Endothelial cell of umbilical vein (primary cell): Measurements from ENCODE around the gene MTAP. TPM values are rescaled to one million over a fixed set of nuclear protein-coding genes. Genes with fewer than 3 reads are reported as not detected.

ENCODE experiments used
- BruUV-seq: library from RNA; stranded (reverse); fragments of 400-500 nt; replicated peaks from 2 replicates; lab custom pipeline; 2021; lab: Mats Ljungman, UMichigan
- CTCF ChIA-PET: fragments of 300-600, 350-600 bp; sonication (Branson Sonifier 250); formaldehyde crosslinking; loops from one replicate; lab custom pipeline; 2021; ENCODE audit warnings: antibody characterized with exemption, inconsistent platforms; lab: Charles Lee
- POLR2A ChIA-PET: fragments of 300-600, 350-600 bp; sonication (Branson Sonifier 250); formaldehyde crosslinking; loops from one replicate; lab custom pipeline; 2021; ENCODE audit warnings: antibody characterized with exemption, inconsistent platforms; lab: Charles Lee
- DNase-seq: peaks from one replicate; pipeline ENCODE4 v3.0.0-alpha.2; 2011; ENCODE audit warnings: low read depth, low spot score
- FAIRE-seq: peaks from 2 replicates; lab custom pipeline; 2011; peaks lifted over from hg19 to GRCh38; lab: Jason Lieb, UNC
- H2AFZ ChIP-seq: 2 replicates; pipeline ENCODE4 v1.6.0; 2012; ENCODE audit warnings: low read depth, low read length, control low read depth, inconsistent platforms
- H3K27ac ChIP-seq: 2 replicates; pipeline ENCODE4 v1.5.1; 2011; ENCODE audit warnings: low read depth, mild to moderate bottlenecking, control low read depth, low read length, moderate library complexity; ENCODE audit not compliant: insufficient read depth
- H3K27me3 ChIP-seq, 2 experiments: 2 replicates each; pipeline versions ENCODE4 v1.6.0 to v1.6.1; 2011; ENCODE audit warnings: low read length in 2 of 2, mixed read lengths in 1 of 2; ENCODE audit not compliant: control insufficient read depth in 2 of 2, insufficient read depth in 2 of 2
- H3K36me3 ChIP-seq, 2 experiments: 2 replicates in 1 of 2; 3 replicates in 1 of 2; pipeline ENCODE4 v1.5.1; 2011; ENCODE audit warnings: low read length in 2 of 2, mild to moderate bottlenecking in 1 of 2, moderate library complexity in 1 of 2; ENCODE audit not compliant: control insufficient read depth in 2 of 2, insufficient read depth in 2 of 2; ENCODE audit errors: extremely low read depth in 1 of 2
- H3K4me1 ChIP-seq: 3 replicates; pipeline ENCODE4 v1.5.1; 2011; ENCODE audit warnings: mild to moderate bottlenecking, low read length; ENCODE audit not compliant: control insufficient read depth, insufficient read depth; ENCODE audit errors: extremely low read depth
- H3K4me2 ChIP-seq: 2 replicates; pipeline ENCODE4 v1.6.1; 2011; ENCODE audit warnings: low read length, control low read depth, mixed read lengths; ENCODE audit not compliant: insufficient read depth
- H3K4me3 ChIP-seq, 3 experiments: fragments of 200-600 bp in 1 of 3; sonication (generic), shearing (Covaris generic) in 1 of 3; replicated peaks in 1 of 3; 2 replicates each; pipeline ENCODE4 v1.5.1; 2011 to 2016; ENCODE audit warnings: control low read depth in 3 of 3, low read length in 3 of 3, mild to moderate bottlenecking in 2 of 3, inconsistent platforms in 1 of 3, low read depth in 1 of 3, moderate library complexity in 1 of 3; ENCODE audit not compliant: insufficient read depth in 1 of 3
- H3K79me2 ChIP-seq: 2 replicates; pipeline ENCODE4 v1.6.0; 2012; ENCODE audit warnings: low read length, inconsistent platforms; ENCODE audit not compliant: control insufficient read depth, insufficient read depth
- H3K9ac ChIP-seq: replicated peaks from 2 replicates; pipeline ENCODE3; 2011; ENCODE audit warnings: low read length, control low read depth; ENCODE audit not compliant: insufficient read depth; ENCODE audit errors: extremely low read depth
- H3K9me1 ChIP-seq: replicated peaks from 3 replicates; pipeline ENCODE4 v1.6.0; 2011; ENCODE audit warnings: mild to moderate bottlenecking, low read length; ENCODE audit not compliant: control insufficient read depth, insufficient read depth; ENCODE audit errors: extremely low read depth
- H3K9me3 ChIP-seq: replicated peaks from 2 replicates; pipeline ENCODE4 v1.5.1; 2012; ENCODE audit warnings: low read length, inconsistent platforms; ENCODE audit not compliant: control insufficient read depth, insufficient read depth
- H4K20me1 ChIP-seq: replicated peaks from 2 replicates; pipeline ENCODE3; 2011; ENCODE audit warnings: mild to moderate bottlenecking, low read length; ENCODE audit not compliant: control insufficient read depth, insufficient read depth; ENCODE audit errors: extremely low read depth
- CTCF ChIP-seq, 2 donors: IDR thresholded peaks; 1 replicate in 1 of 2; 2 replicates in 1 of 2; pipeline ENCODE4 v1.5.1; 2011; ENCODE audit warnings: low read length in 2 of 2, mild to moderate bottlenecking in 2 of 2, moderate library complexity in 2 of 2, control low read depth in 1 of 2, inconsistent platforms in 1 of 2, low read depth in 1 of 2; ENCODE audit not compliant: insufficient read depth in 1 of 2; ENCODE audit errors: extremely low read depth in 1 of 2
- EZH2 ChIP-seq: IDR thresholded peaks from 2 replicates; pipeline ENCODE4 v1.6.1; 2012; ENCODE audit warnings: borderline replicate concordance, low read depth, mild to moderate bottlenecking, moderate library complexity, low read length, inconsistent platforms; ENCODE audit not compliant: severe bottlenecking
- FOS ChIP-seq: IDR thresholded peaks from 2 replicates; pipeline ENCODE4 v1.6.1; 2011; ENCODE audit warnings: mild to moderate bottlenecking, low read length, moderate library complexity, borderline replicate concordance; ENCODE audit not compliant: insufficient read depth
- GATA2 ChIP-seq: IDR thresholded peaks from 2 replicates; pipeline ENCODE4 v1.7.0; 2011; ENCODE audit warnings: low read depth, mild to moderate bottlenecking, moderate library complexity, mixed read lengths, low read length; ENCODE audit not compliant: insufficient read length, insufficient read depth
- JUN ChIP-seq: IDR thresholded peaks from 2 replicates; pipeline ENCODE4 v1.6.1; 2011; ENCODE audit warnings: borderline replicate concordance, low read depth; ENCODE audit not compliant: insufficient read length, insufficient read depth
- MAX ChIP-seq: IDR thresholded peaks from 2 replicates; pipeline ENCODE4 v1.6.1; 2011; ENCODE audit not compliant: insufficient read depth, insufficient read length
- MYC ChIP-seq: IDR thresholded peaks from one replicate; pipeline ENCODE4 v1.6.1; 2011; ENCODE audit warnings: mild to moderate bottlenecking, low read depth, low read length
- POLR2A ChIP-seq: IDR thresholded peaks from 2 replicates; pipeline ENCODE4 v1.6.1; 2012; ENCODE audit warnings: low read depth, mild to moderate bottlenecking, control low read depth, low read length
- POLR2AphosphoS5 ChIP-seq: IDR thresholded peaks from 2 replicates; pipeline ENCODE4 v1.6.1; 2012; ENCODE audit warnings: low read depth, mild to moderate bottlenecking, control low read depth, low read length, moderate library complexity; ENCODE audit not compliant: insufficient read depth
- dilution Hi-C: fragments of 300-500 bp; cut with MboI; formaldehyde crosslinking; loops from one replicate; pipeline ENCODE4 v1.15.0; 2019; ENCODE audit warnings: low sequenced_read_pairs; ENCODE audit not compliant: extremely low pct_ligation_motif_present
- intact Hi-C: fragments of 100-400 bp; cut with micrococcal nuclease; formaldehyde crosslinking; loops from one replicate; pipeline ENCODE4 v1.10.0; 2022
- polyA plus RNA-seq, 4 experiments: library from polyadenylated mRNA; depleted of rRNA in 3 of 4; stranded (reverse) in 3 of 4; unstranded in 1 of 4; fragments of >200 nt; gene quantifications; 2 replicates each; pipeline versions ENCODE4 v1.2.1 to v1.2.3, GENCODE V29; 2011 to 2012; ENCODE audit warnings: missing spikeins in 1 of 4
- total RNA-seq: library from RNA; stranded (reverse); gene quantifications from 2 replicates; pipeline ENCODE4 v1.2.3, GENCODE V29; 2021

MTAP gene
- total and polyA plus RNA-seq, 2 donors (not counting 3 experiments of a cell fraction or from before 2014, with no cell fraction given): 11.3 to 55.1 TPM

GRCh38 chr9:21836437-21837161, 34.2 kb downstream of the MTAP start:
- H3K36me3 ChIP-seq: peaks cover 4 to 9% of the 10 kb centered on the region in 2 experiments
- peak; percentile 98 for DNase-seq
- ChIA-PET POLR2A (interaction anchor here (1.1 kb wide), 1 partner anchor 172 kb away, joined by 6 read pairs; the partner anchor contains the start of gene CDKN2B), CTCF (interaction anchor here (0.7 to 2.9 kb wide), 9 partner anchors 20 to 408 kb away, joined by 3 to 18 read pairs (median 5); partner anchors contain the start of gene CDKN2B)
- no peaks in the 10 kb centered on the region for H3K9me1 ChIP-seq
- H3K9me3 ChIP-seq: no peaks in the 10 kb centered on the region
- peak; percentile 97 for FAIRE-seq
- no peaks in the 10 kb centered on the region for H4K20me1 ChIP-seq
- no peak for TF ChIP-seq MYC
- no peak for TF ChIP-seq EZH2
- TF ChIP-seq FOS: peak; percentile 97
- TF ChIP-seq CTCF (IDR thresholded peaks at IDR 0.05; ENCODE audit: extremely low read depth in 1 of 2, insufficient read depth in 1 of 2, low read depth in 1 of 2, low read length in 2 of 2): no peak
- peak; percentile 94 for TF ChIP-seq JUN
- no peak for TF ChIP-seq MAX
- TF ChIP-seq POLR2A: peak; percentile 52
- peak; percentile 87 for TF ChIP-seq POLR2AphosphoS5
- TF ChIP-seq GATA2: peak; percentile 73
- H3K27ac ChIP-seq: peak overlapping the region; percentile 95
- H3K4me2 ChIP-seq: peak overlapping the region; percentile 52
- peak overlapping the region; percentile 67 for H3K9ac ChIP-seq
- no peak overlapping the region for H2AFZ ChIP-seq
- no peaks in the 10 kb centered on the region for H3K27me3 ChIP-seq
- peaks cover 40% of the 10 kb centered on the region for H3K4me1 ChIP-seq
- no peak overlapping the region for H3K4me3 ChIP-seq
- peaks cover 2% of the 10 kb centered on the region for H3K79me2 ChIP-seq
- dilution Hi-C loops: no loop called here
- intact Hi-C loops: loop anchor here (1.0 to 2.0 kb wide), 4 partner anchors 33 to 129 kb away; no protein-coding TSS in a partner anchor
- BruUV-seq: TSS peak; percentile 84
